Mononuclear cell (primary cell): ENCODE results near the gene NCAPH2. TPM values are rescaled to one million over a fixed set of nuclear protein-coding genes. Genes with fewer than 3 reads are reported as not detected.

Experiments used
- H3K27me3 ChIP-seq: 2 replicates; pipeline ENCODE4 v1.6.0; 2011; ENCODE audit warnings: low read length, control low read depth; ENCODE audit not compliant: insufficient read depth
- H3K4me1 ChIP-seq: 2 replicates; pipeline ENCODE4 v1.5.1; 2011; ENCODE audit warnings: mild to moderate bottlenecking, low read length, control low read depth; ENCODE audit not compliant: insufficient read depth
- H3K4me3 ChIP-seq: 2 replicates; pipeline ENCODE4 v1.5.1; 2011; ENCODE audit warnings: mild to moderate bottlenecking, low read length, moderate library complexity
- H3K9me3 ChIP-seq: 2 replicates; pipeline ENCODE4 v1.5.1; 2011; ENCODE audit warnings: low read depth, mild to moderate bottlenecking, control low read depth, low read length
- total RNA-seq: library from RNA; depleted of rRNA; stranded (reverse); fragments of >200 nt; gene quantifications from one replicate; pipeline ENCODE4 v1.2.3, GENCODE V29; 2012

The NCAPH2 gene
- total RNA-seq = 40.6 TPM

GRCh38 chr22:50507991-50508884 lies at the start of gene NCAPH2:
NCAPH2 (plus strand) TSS chr22:50508224; CDS start chr22:50508338, 114 bp downstream.
- Histone ChIP-seq H3K4me3 (peak within 1 kb of the TSS; percentile 72), H3K4me1 (peaks cover 25% of the 10 kb centered on the region), H3K27me3 (no peaks in the 10 kb centered on the region), H3K9me3 (no peaks in the 10 kb centered on the region)

- H3K4me1 ChIP-seq = no peaks in the 10 kb centered on the region
- H3K4me3 ChIP-seq = no peak overlapping the region
- H3K9me3 ChIP-seq = no peaks in the 10 kb centered on the region
- H3K27me3 ChIP-seq = no peaks in the 10 kb centered on the region
Measured at GRCh38 chr22:50459016-50459415, 49.0 kb upstream of the NCAPH2 start.

- H3K27me3 ChIP-seq = no peaks in the 10 kb centered on the region
- H3K9me3 ChIP-seq = no peaks in the 10 kb centered on the region
- H3K4me3 ChIP-seq = no peak overlapping the region
- H3K4me1 ChIP-seq = no peaks in the 10 kb centered on the region
Measured at GRCh38 chr22:50459496-50460140, 48.4 kb upstream of the NCAPH2 start.

- no peaks in the 10 kb centered on the region for H3K27me3 ChIP-seq
- no peak overlapping the region for H3K4me3 ChIP-seq
- no peaks in the 10 kb centered on the region for H3K4me1 ChIP-seq
- H3K9me3 ChIP-seq = no peaks in the 10 kb centered on the region
Measured at GRCh38 chr22:50460938-50461337, 47.1 kb upstream of the NCAPH2 start.

- no peaks in the 10 kb centered on the region for H3K4me1 ChIP-seq
- no peak overlapping the region for H3K4me3 ChIP-seq
- H3K9me3 ChIP-seq = no peaks in the 10 kb centered on the region
Measured at GRCh38 chr22:50461536-50461935, 46.5 kb upstream of the NCAPH2 start.

GRCh38 chr22:50461979-50462540 lies 46.0 kb upstream of the NCAPH2 start:
- H3K4me3 ChIP-seq = no peak overlapping the region
- H3K9me3 ChIP-seq = no peaks in the 10 kb centered on the region
- H3K4me1 ChIP-seq = no peaks in the 10 kb centered on the region
- H3K27me3 ChIP-seq = no peaks in the 10 kb centered on the region

More at GRCh38 chr22:50461536-50461935, 46.5 kb upstream of the NCAPH2 start:
- no peaks in the 10 kb centered on the region for H3K27me3 ChIP-seq

- H3K4me1 ChIP-seq = peaks cover 1% of the 10 kb centered on the region
- H3K27me3 ChIP-seq = no peaks in the 10 kb centered on the region
- no peak overlapping the region for H3K4me3 ChIP-seq
- no peaks in the 10 kb centered on the region for H3K9me3 ChIP-seq
Measured at GRCh38 chr22:50463188-50463900, 44.7 kb upstream of the NCAPH2 start.

GRCh38 chr22:50464451-50464850 lies 43.6 kb upstream of the NCAPH2 start:
- no peaks in the 10 kb centered on the region for H3K27me3 ChIP-seq
- H3K4me3 ChIP-seq = no peak overlapping the region
- no peaks in the 10 kb centered on the region for H3K9me3 ChIP-seq
- H3K4me1 ChIP-seq = peaks cover 12% of the 10 kb centered on the region

- no peaks in the 10 kb centered on the region for H3K27me3 ChIP-seq
- no peaks in the 10 kb centered on the region for H3K9me3 ChIP-seq
- H3K4me3 ChIP-seq = no peak overlapping the region
- peaks cover 20% of the 10 kb centered on the region for H3K4me1 ChIP-seq
Measured at GRCh38 chr22:50465066-50465930, 42.7 kb upstream of the NCAPH2 start.

GRCh38 chr22:50467341-50467740 lies 40.7 kb upstream of the NCAPH2 start:
- Histone ChIP-seq H3K4me1 (peaks cover 40% of the 10 kb centered on the region), H3K4me3 (no peak overlapping the region), H3K9me3 (no peaks in the 10 kb centered on the region), H3K27me3 (no peaks in the 10 kb centered on the region)

GRCh38 chr22:50467773-50468440 lies 40.1 kb upstream of the NCAPH2 start:
- peaks cover 46% of the 10 kb centered on the region for H3K4me1 ChIP-seq

GRCh38 chr22:50468626-50469025 lies 39.4 kb upstream of the NCAPH2 start:
- peaks cover 53% of the 10 kb centered on the region for H3K4me1 ChIP-seq
- no peaks in the 10 kb centered on the region for H3K9me3 ChIP-seq
- H3K4me3 ChIP-seq = no peak overlapping the region
- no peaks in the 10 kb centered on the region for H3K27me3 ChIP-seq

More at GRCh38 chr22:50467773-50468440, 40.1 kb upstream of the NCAPH2 start:
- Histone ChIP-seq H3K9me3 (no peaks in the 10 kb centered on the region), H3K27me3 (no peaks in the 10 kb centered on the region), H3K4me3 (no peak overlapping the region)

GRCh38 chr22:50469377-50470305 lies 38.4 kb upstream of the NCAPH2 start:
- Histone ChIP-seq H3K4me1 (peaks cover 58% of the 10 kb centered on the region), H3K27me3 (no peaks in the 10 kb centered on the region), H3K9me3 (no peaks in the 10 kb centered on the region), H3K4me3 (no peak overlapping the region)
